Mononuclear cell (primary cell): ENCODE measurements around the gene COL26A1. TPM values are rescaled to one million over a fixed set of nuclear protein-coding genes. Genes with fewer than 3 reads are reported as not detected.
"Not testable (repeated sequence)": the region's sequence is repeated elsewhere in the genome, so short reads cannot be mapped to it uniquely, and the experiment has no call there.

ENCODE experiments used
- H3K27me3 ChIP-seq: 2 replicates; pipeline ENCODE4 v1.6.0; 2011; ENCODE audit warnings: low read length, control low read depth; ENCODE audit not compliant: insufficient read depth
- H3K4me1 ChIP-seq: 2 replicates; pipeline ENCODE4 v1.5.1; 2011; ENCODE audit warnings: mild to moderate bottlenecking, low read length, control low read depth; ENCODE audit not compliant: insufficient read depth
- H3K4me3 ChIP-seq: 2 replicates; pipeline ENCODE4 v1.5.1; 2011; ENCODE audit warnings: mild to moderate bottlenecking, low read length, moderate library complexity
- H3K9me3 ChIP-seq: 2 replicates; pipeline ENCODE4 v1.5.1; 2011; ENCODE audit warnings: low read depth, mild to moderate bottlenecking, control low read depth, low read length
- total RNA-seq: library from RNA; depleted of rRNA; stranded (reverse); fragments of >200 nt; gene quantifications from one replicate; pipeline ENCODE4 v1.2.3, GENCODE V29; 2012

Gene COL26A1
- total RNA-seq, 1 donor: 0.21 TPM

DNA sequence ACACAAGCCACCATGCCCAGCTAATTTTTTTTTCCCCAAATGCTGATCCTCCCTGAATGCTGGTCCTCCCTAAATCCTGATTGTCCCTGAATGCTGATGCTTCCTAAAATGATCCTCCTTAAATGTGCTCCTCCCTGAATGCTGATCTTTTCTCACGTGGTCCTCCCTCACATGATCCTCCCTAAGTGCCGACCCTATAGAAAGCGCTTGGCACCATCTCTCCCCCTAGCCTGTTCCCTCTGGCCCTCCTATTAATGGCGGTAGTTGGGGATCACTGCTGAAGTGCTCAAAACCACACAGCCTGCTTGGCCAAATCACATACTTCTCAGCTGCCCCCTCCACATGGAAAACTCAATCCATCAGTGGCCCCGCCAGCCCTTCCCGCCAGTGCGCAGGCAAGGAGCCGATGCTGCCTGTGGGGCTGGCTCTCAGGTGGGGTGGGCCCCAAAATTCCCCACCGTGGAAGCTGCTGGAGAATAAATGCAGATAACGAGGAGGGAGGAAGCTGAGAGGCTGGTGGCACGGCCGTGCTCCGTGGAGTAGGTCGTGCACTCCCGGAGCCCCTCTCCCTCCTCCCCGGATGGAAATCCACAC lies 42.9 kb downstream of the COL26A1 start:
- Histone ChIP-seq H3K27me3 (no peaks in the 10 kb centered on the region), H3K9me3 (no peaks in the 10 kb centered on the region), H3K4me3 (no peak overlapping the region), H3K4me1 (no peaks in the 10 kb centered on the region)

DNA sequence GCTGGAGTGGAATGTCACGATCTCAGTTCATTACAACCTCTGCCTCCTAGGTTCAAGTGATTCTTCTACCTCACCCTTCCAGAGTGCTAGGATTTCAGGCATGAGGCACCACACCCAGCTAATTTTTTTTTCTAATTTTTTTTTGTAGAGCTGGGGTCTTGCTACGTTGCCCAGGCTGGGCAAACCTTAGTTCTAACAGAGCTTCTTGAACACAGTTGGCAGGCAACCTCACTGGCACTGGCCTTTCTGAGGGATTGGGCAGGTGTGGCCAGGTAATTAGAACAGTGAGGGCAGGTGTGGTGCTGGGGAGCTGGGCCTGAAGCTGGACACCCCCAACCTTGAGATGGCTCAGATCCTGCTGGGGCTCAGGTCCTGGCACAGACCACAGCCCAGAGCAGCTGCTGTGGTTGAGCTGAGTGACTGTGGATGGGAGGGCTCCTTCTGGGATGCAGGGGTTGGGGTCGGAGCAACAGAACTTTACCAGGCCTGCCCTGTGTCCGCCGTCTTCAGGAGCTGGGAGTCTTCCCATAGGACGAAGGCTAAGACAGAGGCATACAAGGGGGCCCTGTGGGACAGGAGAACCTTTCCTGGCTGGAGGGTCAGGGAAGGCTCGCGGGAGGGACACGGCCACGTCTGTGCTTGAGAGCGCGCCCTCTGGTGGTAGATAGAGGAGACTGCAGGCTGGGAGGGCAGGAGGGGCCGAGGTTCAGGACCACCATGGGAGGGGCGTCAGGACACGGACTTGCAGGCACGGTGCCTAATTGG lies 48.2 kb downstream of the COL26A1 start:
- no peaks in the 10 kb centered on the region for H3K27me3 ChIP-seq
- no peaks in the 10 kb centered on the region for H3K9me3 ChIP-seq
- no peak overlapping the region for H3K4me3 ChIP-seq
- peaks cover 6% of the 10 kb centered on the region for H3K4me1 ChIP-seq

- H3K9me3 ChIP-seq: no peaks in the 10 kb centered on the region
- H3K27me3 ChIP-seq: no peaks in the 10 kb centered on the region
- H3K4me3 ChIP-seq: no peak overlapping the region
- H3K4me1 ChIP-seq: peaks cover 6% of the 10 kb centered on the region
These were observed 48.8 kb downstream of the COL26A1 start for GRCh38 chr7:101411508-101411874.

DNA sequence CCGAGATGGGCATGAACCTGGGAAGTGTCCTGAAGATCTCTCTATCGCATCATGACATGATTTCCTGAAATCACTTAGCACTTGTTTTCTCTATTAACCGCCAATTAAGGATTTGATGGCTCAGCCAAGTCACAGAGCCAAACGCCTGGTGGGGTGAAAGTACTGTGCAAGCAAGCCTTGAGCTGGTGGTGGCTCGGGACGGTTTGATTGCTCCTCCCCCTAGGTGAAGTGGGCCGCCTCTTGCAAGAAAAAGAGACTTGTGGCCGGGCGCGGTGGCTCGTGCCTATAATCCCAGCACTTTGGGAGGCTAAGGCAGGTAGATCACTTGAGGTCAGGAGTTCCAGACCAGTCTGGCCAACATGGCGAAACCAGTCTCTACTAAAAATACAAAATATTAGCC lies 50.3 kb downstream of the COL26A1 start:
- Histone ChIP-seq H3K27me3 (no peaks in the 10 kb centered on the region), H3K9me3 (no peaks in the 10 kb centered on the region), H3K4me3 (no peak overlapping the region), H3K4me1 (peaks cover 6% of the 10 kb centered on the region)

- H3K27me3 ChIP-seq: no peaks in the 10 kb centered on the region
- no peaks in the 10 kb centered on the region for H3K9me3 ChIP-seq
- H3K4me1 ChIP-seq: no peaks in the 10 kb centered on the region
- no peak overlapping the region for H3K4me3 ChIP-seq
These were observed 56.0 kb downstream of the COL26A1 start for GRCh38 chr7:101418694-101419093.

GRCh38 chr7:101419831-101420230 lies 57.2 kb downstream of the COL26A1 start:
- H3K27me3 ChIP-seq: no peaks in the 10 kb centered on the region
- no peak overlapping the region for H3K4me3 ChIP-seq
- H3K9me3 ChIP-seq: no peaks in the 10 kb centered on the region
- H3K4me1 ChIP-seq: no peaks in the 10 kb centered on the region

GRCh38 chr7:101420436-101420835 lies 57.8 kb downstream of the COL26A1 start:
- no peaks in the 10 kb centered on the region for H3K9me3 ChIP-seq
- H3K4me3 ChIP-seq: no peak overlapping the region
- H3K4me1 ChIP-seq: no peaks in the 10 kb centered on the region
- no peaks in the 10 kb centered on the region for H3K27me3 ChIP-seq

- Histone ChIP-seq H3K27me3 (no peaks in the 10 kb centered on the region), H3K9me3 (no peaks in the 10 kb centered on the region), H3K4me1 (no peaks in the 10 kb centered on the region), H3K4me3 (no peak overlapping the region)
These were observed 59.9 kb downstream of the COL26A1 start for GRCh38 chr7:101422356-101423195.

DNA sequence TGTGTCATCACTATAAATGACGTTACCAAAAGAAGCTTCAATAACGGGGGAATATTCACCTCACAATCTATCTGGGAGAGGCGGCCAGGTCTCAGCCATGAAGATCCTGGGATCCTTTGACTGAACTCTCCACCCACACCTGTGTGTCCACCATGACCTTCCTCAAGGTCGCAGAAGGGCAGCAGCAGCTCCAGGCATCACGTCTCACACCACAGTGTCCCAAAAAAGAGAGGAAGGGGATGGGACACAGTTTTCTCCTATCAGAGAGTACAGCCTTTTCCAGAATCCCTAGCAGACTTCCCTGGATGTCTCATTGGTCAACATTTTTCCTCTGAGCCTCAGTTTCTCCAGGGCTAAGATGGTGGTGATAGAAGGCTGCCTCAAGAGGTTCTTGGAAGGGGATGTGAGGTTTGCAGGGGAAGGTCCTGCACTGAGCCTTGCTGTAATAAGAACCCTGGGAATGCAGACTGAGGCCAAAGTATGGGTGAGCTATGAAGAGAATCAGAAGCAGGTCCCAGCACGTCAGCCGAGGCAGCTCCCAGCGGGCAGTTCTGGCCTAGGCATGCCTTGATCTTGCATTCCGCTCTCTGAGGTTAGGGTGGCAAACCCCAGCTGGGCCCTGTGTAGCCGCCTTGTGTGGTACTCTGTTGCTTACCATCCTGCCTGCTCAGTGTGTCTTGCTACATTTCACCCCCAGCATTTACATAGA lies 63.8 kb downstream of the COL26A1 start:
- H3K4me1 ChIP-seq: no peaks in the 10 kb centered on the region
- no peaks in the 10 kb centered on the region for H3K27me3 ChIP-seq
- H3K9me3 ChIP-seq: no peaks in the 10 kb centered on the region
- no peak overlapping the region for H3K4me3 ChIP-seq

GRCh38 chr7:101428093-101428866 lies 65.6 kb downstream of the COL26A1 start:
- Histone ChIP-seq H3K4me3 (no peak overlapping the region), H3K4me1 (no peaks in the 10 kb centered on the region), H3K9me3 (no peaks in the 10 kb centered on the region), H3K27me3 (no peaks in the 10 kb centered on the region)

- Histone ChIP-seq H3K27me3 (no peaks in the 10 kb centered on the region), H3K9me3 (no peaks in the 10 kb centered on the region), H3K4me1 (no peaks in the 10 kb centered on the region), H3K4me3 (no peak overlapping the region)
These were observed 69.6 kb downstream of the COL26A1 start for GRCh38 chr7:101432316-101432715.

GRCh38 chr7:101433688-101434087 lies 71.0 kb downstream of the COL26A1 start:
- Histone ChIP-seq H3K27me3 (no peaks in the 10 kb centered on the region), H3K4me3 (no peak overlapping the region), H3K9me3 (no peaks in the 10 kb centered on the region)

DNA sequence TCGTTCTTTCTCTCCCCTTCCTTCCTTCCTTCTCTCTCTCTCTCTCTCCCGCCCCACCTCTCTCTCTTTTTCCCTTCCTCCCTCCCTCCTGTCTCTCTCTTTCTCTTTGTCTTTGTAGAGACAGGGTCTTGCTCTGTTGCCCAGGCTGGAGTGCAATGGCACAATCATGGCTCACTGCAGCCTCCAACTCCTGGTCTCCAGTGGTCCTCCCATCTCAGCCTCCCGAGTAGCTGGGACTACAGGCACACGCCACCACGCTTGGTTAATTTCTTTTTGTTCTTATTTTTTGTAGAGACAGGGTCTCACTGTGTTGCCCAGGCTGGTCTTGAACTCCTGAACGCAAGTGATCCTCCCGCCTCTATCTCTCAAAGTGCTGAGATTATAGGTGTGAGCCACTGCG lies 71.5 kb downstream of the COL26A1 start:
- not testable (repeated sequence) for H3K27me3 ChIP-seq, H3K4me1 ChIP-seq, H3K9me3 ChIP-seq, H3K4me3 ChIP-seq

More at GRCh38 chr7:101433688-101434087, 71.0 kb downstream of the COL26A1 start:
- H3K4me1 ChIP-seq: no peaks in the 10 kb centered on the region

DNA sequence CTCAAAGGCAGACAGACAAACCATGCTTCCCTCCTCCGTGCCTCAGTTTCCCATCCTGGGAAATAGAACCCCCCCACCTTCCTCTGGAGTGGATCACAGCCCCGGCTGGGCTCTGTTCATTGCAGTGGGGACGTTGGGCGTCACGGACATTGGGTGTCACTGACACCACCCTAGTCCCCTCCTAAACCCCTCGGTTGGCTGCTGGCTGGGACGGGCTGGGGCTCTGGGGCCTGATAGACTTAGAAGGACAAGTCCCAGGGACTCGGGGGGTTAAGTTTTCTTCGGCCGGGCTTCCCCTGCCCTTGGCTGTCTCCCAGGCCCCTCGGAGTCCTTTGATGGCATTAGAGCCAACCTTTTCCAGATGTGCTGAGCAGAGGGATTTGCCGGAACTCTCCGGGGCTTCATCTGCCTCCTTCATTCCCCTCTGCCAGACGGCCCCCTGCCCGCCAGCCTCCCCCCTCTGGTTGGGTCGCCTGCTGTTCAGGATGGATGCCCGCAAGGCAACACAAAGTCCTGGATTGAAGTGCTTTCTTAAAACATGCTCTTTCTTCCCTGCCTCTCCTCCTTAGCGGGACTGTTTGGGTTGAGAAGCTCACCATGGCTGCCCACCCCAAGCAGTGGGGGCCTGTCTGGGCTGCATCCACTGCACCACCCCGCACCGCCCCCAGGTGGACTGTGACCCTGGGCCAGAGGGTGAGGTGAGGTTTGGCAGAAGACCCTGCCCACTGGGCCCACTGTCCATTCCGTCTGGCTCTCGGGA lies 73.0 kb downstream of the COL26A1 start:
- H3K4me3 ChIP-seq: no peak overlapping the region
- H3K4me1 ChIP-seq: no peaks in the 10 kb centered on the region
- H3K27me3 ChIP-seq: no peaks in the 10 kb centered on the region
- H3K9me3 ChIP-seq: no peaks in the 10 kb centered on the region
